Adrenal gland (tissue), 12 donors: ENCODE data around the gene CCT4. TPM values are rescaled to one million over a fixed set of nuclear protein-coding genes. Genes with fewer than 3 reads are reported as not detected.
"Not testable (repeated sequence)": the region's sequence is repeated elsewhere in the genome, so short reads cannot be mapped to it uniquely, and the experiment has no call there.

Experiments
- DNase-seq, 7 donors: peaks; one replicate each; pipeline ENCODE4 v3.0.0-alpha.2; 2019 to 2020
- H3K27ac ChIP-seq, 5 donors: fragments of 200-600 bp; sonication (generic) in 4 of 5; 1 replicate in 3 of 5; 2 replicates in 2 of 5; pipeline versions ENCODE4 v1.5.1 to v1.8.0; 2016 to 2020; ENCODE audit warnings: mild to moderate bottlenecking in 1 of 5
- H3K27me3 ChIP-seq: fragments of 200-600 bp; 2 replicates; pipeline ENCODE4 v1.8.0; 2021
- H3K36me3 ChIP-seq, 2 donors: fragments of 200-600 bp; replicated peaks in 1 of 2; 1 replicate in 1 of 2; 2 replicates in 1 of 2; pipeline versions ENCODE4 v1.5.1 to v1.8.0; 2018 to 2022
- H3K4me1 ChIP-seq, 2 donors: fragments of 200-600 bp; replicated peaks in 1 of 2; 1 replicate in 1 of 2; 2 replicates in 1 of 2; pipeline versions ENCODE4 v1.5.1 to v1.8.0; 2018 to 2021
- H3K4me3 ChIP-seq, 4 donors: fragments of 200-600 bp; sonication (generic) in 3 of 4; one replicate each; pipeline ENCODE4 v1.5.1; 2016 to 2018
- H3K9me3 ChIP-seq, 3 donors: fragments of 200-600 bp; sonication (generic) in 1 of 3; replicated peaks in 1 of 3; 1 replicate in 2 of 3; 2 replicates in 1 of 3; pipeline versions ENCODE4 v1.5.1 to v1.8.0; 2016 to 2021
- POLR2A ChIP-seq, 2 donors: fragments of 450-650 bp; IDR thresholded peaks; one replicate each; pipeline ENCODE4 v1.6.1; 2017; ENCODE audit warnings: antibody characterized with exemption in 2 of 2, mild to moderate bottlenecking in 2 of 2, moderate library complexity in 1 of 2
- WGBS, 4 donors: extraction: QIAGEN DNeasy Blood & Tissue Kit in 2 of 4; methylation state at CpG; one replicate each; pipeline versions ENCODE4 v1.1.5 to v1.1.7; 2013 to 2017; 5-methylcytosine and 5-hydroxymethylcytosine counted together
- intact Hi-C, 2 donors: fragments of 100-400 bp; cut with DNase I; formaldehyde crosslinking; loops; one replicate each; pipeline versions ENCODE4 v1.14.1 to v1.15.0; 2022 to 2023
- polyA plus RNA-seq, 3 donors: library from polyadenylated mRNA; stranded (reverse); fragments of 200-250 nt in 2 of 3; fragments of 350-450 nt in 1 of 3; fragmentation: Illumina TruSeq in 1 of 3; extraction: RNeasy Lipid Tissue Mini Kit (QIAGEN cat#74804) in 1 of 3; gene quantifications; one replicate each; pipeline ENCODE4 v1.2.3, GENCODE V29; 2013 to 2014
- total RNA-seq, 9 donors: library from RNA; depleted of rRNA in 4 of 9; stranded (reverse); fragments of >200 nt in 4 of 9; fragments of 120-200 nt in 1 of 9; fragmentation: NEBNext Ultra II Directional in 1 of 9; extraction: Animal tissue kit (Norgen Biotek cat#: 25700) in 1 of 9; gene quantifications; one replicate each; pipeline versions ENCODE4 v1.1.0 to v1.2.4, GENCODE V29; 2013 to 2023
- TF ChIP-seq, protein P1 (sequence below), 6 experiments: fragments of 450-650 bp in 4 of 6; fragments of 200-600 bp in 2 of 6; sonication (generic) in 1 of 6; IDR thresholded peaks; 1 replicate in 5 of 6; 2 replicates in 1 of 6; pipeline versions ENCODE4 v1.5.1 to v1.8.0; 2016 to 2021; ENCODE audit warnings: antibody characterized with exemption in 6 of 6, mild to moderate bottlenecking in 2 of 6, moderate library complexity in 1 of 6
- donor health status: healthy with polysubstance abuse.
- donor health status: Bipolar disorder and iron deficiency.
- donor health status: DM: yes; HTN: yes; CAD: no.
- donor health status: DM: no; HTN: no; CAD: no.
- donor health status: DM: no; HTN: no; CAD: no.
- donor health status: DM: yes; HTN: yes; CAD: no.

The CCT4 gene
- total and polyA plus RNA-seq, 12 donors: 28.5 to 183 (median 106) TPM

- TF ChIP-seq, protein P1, sequence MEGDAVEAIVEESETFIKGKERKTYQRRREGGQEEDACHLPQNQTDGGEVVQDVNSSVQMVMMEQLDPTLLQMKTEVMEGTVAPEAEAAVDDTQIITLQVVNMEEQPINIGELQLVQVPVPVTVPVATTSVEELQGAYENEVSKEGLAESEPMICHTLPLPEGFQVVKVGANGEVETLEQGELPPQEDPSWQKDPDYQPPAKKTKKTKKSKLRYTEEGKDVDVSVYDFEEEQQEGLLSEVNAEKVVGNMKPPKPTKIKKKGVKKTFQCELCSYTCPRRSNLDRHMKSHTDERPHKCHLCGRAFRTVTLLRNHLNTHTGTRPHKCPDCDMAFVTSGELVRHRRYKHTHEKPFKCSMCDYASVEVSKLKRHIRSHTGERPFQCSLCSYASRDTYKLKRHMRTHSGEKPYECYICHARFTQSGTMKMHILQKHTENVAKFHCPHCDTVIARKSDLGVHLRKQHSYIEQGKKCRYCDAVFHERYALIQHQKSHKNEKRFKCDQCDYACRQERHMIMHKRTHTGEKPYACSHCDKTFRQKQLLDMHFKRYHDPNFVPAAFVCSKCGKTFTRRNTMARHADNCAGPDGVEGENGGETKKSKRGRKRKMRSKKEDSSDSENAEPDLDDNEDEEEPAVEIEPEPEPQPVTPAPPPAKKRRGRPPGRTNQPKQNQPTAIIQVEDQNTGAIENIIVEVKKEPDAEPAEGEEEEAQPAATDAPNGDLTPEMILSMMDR (IDR thresholded peaks at IDR 0.05): no peak
- no peak for TF ChIP-seq POLR2A (IDR thresholded peaks at IDR 0.05)
- H3K4me1 ChIP-seq: peaks cover 0 to 6% of the 10 kb centered on the region in 2 donors
- DNase-seq: peak in 2 of 7 donors; percentile 14 to 28
- intact Hi-C loops: no loop called here
- peak overlapping the region in 2 of 5 donors; percentile 41 to 90 for H3K27ac ChIP-seq
- no peaks in the 10 kb centered on the region for H3K36me3 ChIP-seq
- H3K27me3 ChIP-seq: no peaks in the 10 kb centered on the region
- peak overlapping the region in 2 of 4 donors; percentile 53 to 70 for H3K4me3 ChIP-seq
- 36 to 74% (median 42%) methylated on average over 5 to 9 of the region's 9 CpGs for WGBS, 4 donors
- no peaks in the 10 kb centered on the region for H3K9me3 ChIP-seq
These were observed 33.2 kb downstream of the CCT4 start for GRCh38 chr2:61855318-61855613.

GRCh38 chr2:61854564-61855317, 33.7 kb downstream of the CCT4 start:
- Histone ChIP-seq H3K9me3 (no peaks in the 10 kb centered on the region), H3K27ac (peak overlapping the region in 4 of 5 donors; percentile 71 to 90 (median 82)), H3K27me3 (no peaks in the 10 kb centered on the region), H3K4me1 (peaks cover 0 to 6% of the 10 kb centered on the region in 2 donors), H3K4me3 (peak overlapping the region; percentile 13 to 70 (median 35)), H3K36me3 (no peaks in the 10 kb centered on the region)
- WGBS, 4 donors: 1 to 2% (median 2%) methylated on average over 14 to 23 of the region's 23 CpGs
- peak; percentile 90 to 98 (median 95) for DNase-seq
- intact Hi-C loops: no loop called here
- TF ChIP-seq, protein P1 (IDR thresholded peaks at IDR 0.05): no peak
- no peak for TF ChIP-seq POLR2A (IDR thresholded peaks at IDR 0.05)

DNA sequence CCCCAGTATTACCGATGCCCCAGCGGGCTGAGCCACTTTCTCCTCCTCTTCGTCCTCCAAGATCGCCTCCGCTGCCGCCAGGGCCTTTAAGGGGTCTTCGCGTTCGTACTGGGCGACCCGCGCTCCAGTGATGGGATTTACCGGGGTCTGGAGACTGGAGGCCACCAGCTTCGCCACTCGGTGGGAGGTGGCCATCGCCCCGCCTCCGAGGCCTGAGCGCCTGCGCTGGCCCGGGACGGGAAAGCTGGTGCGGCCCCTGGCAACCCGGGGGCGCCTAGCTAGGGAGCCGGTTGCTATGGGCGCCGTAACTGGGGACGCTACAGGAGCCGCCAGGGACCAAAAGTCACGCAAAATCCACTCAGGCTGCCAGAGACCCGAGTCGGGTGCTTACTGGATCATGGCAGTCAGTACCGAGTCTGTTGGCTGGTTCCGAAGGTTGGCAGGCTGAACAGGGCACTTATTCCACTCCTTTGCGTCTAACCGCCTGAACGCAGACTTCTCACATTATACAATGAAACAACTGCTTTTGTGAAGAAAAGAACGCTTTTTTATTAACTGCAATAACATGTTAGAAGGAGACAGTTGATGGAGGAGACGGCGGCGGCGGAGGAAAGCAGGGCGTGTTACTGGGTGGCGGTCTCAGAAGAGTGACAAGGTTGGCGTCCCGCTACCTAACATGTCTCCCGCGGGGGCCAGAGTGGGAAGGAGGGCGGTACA, 34.5 kb downstream of the CCT4 start, which contains the start of gene FAM161A:
TSS of gene FAM161A (minus strand) at position 214 of the 717 bp plus-strand sequence. CDS start at position 195, 19 bp downstream.
- Histone ChIP-seq H3K4me3 (peak within 1 kb of the TSS; percentile 38 to 70 (median 46)), H3K27me3 (no peaks in the 10 kb centered on the region), H3K36me3 (no peaks in the 10 kb centered on the region), H3K9me3 (no peaks in the 10 kb centered on the region), H3K4me1 (peaks cover 0 to 6% of the 10 kb centered on the region in 2 donors), H3K27ac (peak within 1 kb of the TSS; percentile 47 to 90 (median 75))
- WGBS, 4 donors: 0% methylated on average over 20 to 50 of the region's 50 CpGs
- TF ChIP-seq, protein P1 (IDR thresholded peaks at IDR 0.05): no peak
- peak in 1 of 2 donors; percentile 47 for TF ChIP-seq POLR2A (IDR thresholded peaks at IDR 0.05)
- peak; percentile 88 to 95 (median 93) for DNase-seq
- intact Hi-C loops: no loop called here

- H3K27ac ChIP-seq: peak overlapping the region; percentile 47 to 90 (median 75)
- no peaks in the 10 kb centered on the region for H3K27me3 ChIP-seq
- 15 to 18% (median 17%) methylated on average over 20 to 26 of the region's 26 CpGs for WGBS, 4 donors
- H3K36me3 ChIP-seq: no peaks in the 10 kb centered on the region
- peaks cover 0 to 6% of the 10 kb centered on the region in 2 donors for H3K4me1 ChIP-seq
- peak in 6 of 7 donors; percentile 22 to 80 (median 46) for DNase-seq
- TF ChIP-seq, protein P1 (IDR thresholded peaks at IDR 0.05): no peak
- TF ChIP-seq POLR2A (IDR thresholded peaks at IDR 0.05): peak in 1 of 2 donors; percentile 17
- H3K9me3 ChIP-seq: no peaks in the 10 kb centered on the region
- peak overlapping the region; percentile 38 to 70 (median 46) for H3K4me3 ChIP-seq
- intact Hi-C loops: no loop called here
These were observed 35.2 kb downstream of the CCT4 start for GRCh38 chr2:61853086-61853846.

GRCh38 chr2:61851270-61851669, 37.2 kb downstream of the CCT4 start:
- WGBS, 4 donors: 94 to 99% (median 96%) methylated on average over 10 of the region's 10 CpGs
- intact Hi-C loops: not testable (repeated sequence)

More at GRCh38 chr2:61851270-61851669, 37.2 kb downstream of the CCT4 start:
- H3K36me3 ChIP-seq, DNase-seq, H3K4me3 ChIP-seq, H3K27ac ChIP-seq, H3K27me3 ChIP-seq, H3K4me1 ChIP-seq, H3K9me3 ChIP-seq: not testable (repeated sequence)
